Spleen (tissue), 11 donors: ENCODE data around the gene HMCN1. TPM values are rescaled to one million over a fixed set of nuclear protein-coding genes. Genes with fewer than 3 reads are reported as not detected.
"Not testable (repeated sequence)": the region's sequence is repeated elsewhere in the genome, so short reads cannot be mapped to it uniquely, and the experiment has no call there.

ENCODE experiments used
- DNase-seq: peaks from one replicate; pipeline ENCODE4 v3.0.0-alpha.2; 2020
- H3K27ac ChIP-seq, 8 donors: fragments of 200-600 bp; sonication (generic) in 7 of 8; 1 replicate in 4 of 8; 2 replicates in 4 of 8; pipeline versions ENCODE4 v1.5.0 to v1.8.0; 2016 to 2021; ENCODE audit warnings: inconsistent platforms in 4 of 8, mild to moderate bottlenecking in 4 of 8, moderate library complexity in 1 of 8
- H3K27me3 ChIP-seq, 7 donors: fragments of 200-600 bp; sonication (generic) in 6 of 7; replicated peaks in 1 of 7; 1 replicate in 4 of 7; 2 replicates in 3 of 7; pipeline versions ENCODE4 v1.5.0 to v1.8.0; 2016 to 2021; ENCODE audit warnings: inconsistent platforms in 3 of 7, mild to moderate bottlenecking in 1 of 7
- H3K36me3 ChIP-seq, 6 donors: fragments of 200-600 bp; sonication (generic) in 5 of 6; 1 replicate in 4 of 6; 2 replicates in 2 of 6; pipeline versions ENCODE4 v1.5.0 to v1.8.0; 2016 to 2021; ENCODE audit warnings: inconsistent platforms in 2 of 6
- H3K4me1 ChIP-seq, 6 donors: fragments of 200-600 bp; sonication (generic) in 5 of 6; 1 replicate in 3 of 6; 2 replicates in 3 of 6; pipeline versions ENCODE4 v1.5.0 to v1.8.0; 2016 to 2021; ENCODE audit warnings: inconsistent platforms in 3 of 6
- H3K4me3 ChIP-seq, 8 donors: fragments of 200-600 bp; sonication (generic) in 7 of 8; 1 replicate in 4 of 8; 2 replicates in 4 of 8; pipeline versions ENCODE4 v1.5.0 to v1.8.0; 2016 to 2021; ENCODE audit warnings: inconsistent platforms in 4 of 8, mild to moderate bottlenecking in 4 of 8, moderate library complexity in 2 of 8
- H3K9me3 ChIP-seq, 8 donors: fragments of 200-600 bp; sonication (generic) in 7 of 8; 1 replicate in 4 of 8; 2 replicates in 4 of 8; pipeline versions ENCODE4 v1.5.0 to v1.8.0; 2016 to 2021; ENCODE audit warnings: inconsistent platforms in 4 of 8
- POLR2A ChIP-seq, 3 donors: fragments of 450-650 bp; IDR thresholded peaks; one replicate each; pipeline ENCODE4 v1.5.1; 2017; ENCODE audit warnings: antibody characterized with exemption in 3 of 3, mild to moderate bottlenecking in 1 of 3
- POLR2AphosphoS5 ChIP-seq, 3 donors: sonication (generic); formaldehyde crosslinking; IDR thresholded peaks; one replicate each; pipeline ENCODE4 v1.5.1; 2017; ENCODE audit warnings: antibody characterized with exemption in 3 of 3
- WGBS, 5 donors: extraction: QIAGEN DNeasy Blood & Tissue Kit in 3 of 5; methylation state at CpG; one replicate each; pipeline versions ENCODE4 v1.1.5 to v1.1.7; 2013 to 2018; 5-methylcytosine and 5-hydroxymethylcytosine counted together
- intact Hi-C: fragments of 100-400 bp; cut with DNase I; formaldehyde crosslinking; loops from one replicate; pipeline ENCODE4 v1.15.0; 2023; ENCODE audit warnings: low total_unique reads
- polyA plus RNA-seq, 3 donors: library from polyadenylated mRNA; stranded (reverse); fragments of 200-250 nt; gene quantifications; one replicate each; pipeline ENCODE4 v1.2.1, GENCODE V29; 2013
- total RNA-seq, 7 donors: library from RNA; depleted of rRNA in 3 of 7; stranded (reverse); fragments of >200 nt in 3 of 7; fragmentation: NEBNext Ultra II Directional in 4 of 7; extraction: Animal tissue kit (Norgen Biotek cat#: 25700) in 4 of 7; gene quantifications; one replicate each; pipeline versions ENCODE4 v1.1.0 to v1.2.1, GENCODE V29; 2016 to 2021
- TF ChIP-seq, protein P1 (sequence below), 11 experiments: fragments of 200-600 bp in 7 of 11; fragments of 450-650 bp in 4 of 11; sonication (generic) in 4 of 11; IDR thresholded peaks in 8 of 11; conservative IDR thresholded peaks in 3 of 11; 1 replicate in 7 of 11; 2 replicates in 4 of 11; pipeline versions ENCODE4 v1.4.0 to v1.8.0; 2016 to 2021; ENCODE audit warnings: antibody characterized with exemption in 11 of 11, inconsistent platforms in 4 of 11, mild to moderate bottlenecking in 1 of 11
- donor health status: healthy with polysubstance abuse.
- donor health status: DM: no; HTN: no; CAD: no; lungs with moderate emphysema.
- donor health status: DM: no; HTN: no; CAD: no.
- donor health status: Bipolar disorder and iron deficiency.
- donor health status: healthy.
- donor health status: DM: no; HTN: no; CAD: no.
- donor health status: DM: yes; HTN: yes; CAD: no.

The HMCN1 gene
- total and polyA plus RNA-seq, 10 donors: 1.2 to 28.8 (median 19.9) TPM

DNA sequence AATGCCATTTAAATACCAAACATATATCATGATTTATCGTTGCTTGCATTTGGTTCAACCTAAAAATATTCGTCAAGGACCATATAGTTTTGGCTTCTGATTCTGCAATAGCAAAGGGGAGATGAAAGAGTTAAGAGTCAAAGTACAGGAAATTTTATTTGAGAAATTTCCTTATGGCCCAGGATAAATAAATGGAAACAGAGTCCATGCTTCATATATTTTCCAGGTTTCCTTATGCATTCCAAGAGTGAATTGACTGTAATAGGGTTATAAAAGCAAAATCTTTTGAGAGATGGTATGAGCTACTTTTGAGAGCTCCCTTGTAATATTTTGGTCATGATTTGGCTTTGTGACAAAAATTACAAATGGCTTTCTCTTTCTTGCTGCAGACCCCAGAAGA is 140.1 kb downstream of the HMCN1 start:
- no peak for DNase-seq
- H3K4me3 ChIP-seq: no peak overlapping the region
- no peaks in the 10 kb centered on the region for H3K27me3 ChIP-seq
- TF ChIP-seq, protein P1, sequence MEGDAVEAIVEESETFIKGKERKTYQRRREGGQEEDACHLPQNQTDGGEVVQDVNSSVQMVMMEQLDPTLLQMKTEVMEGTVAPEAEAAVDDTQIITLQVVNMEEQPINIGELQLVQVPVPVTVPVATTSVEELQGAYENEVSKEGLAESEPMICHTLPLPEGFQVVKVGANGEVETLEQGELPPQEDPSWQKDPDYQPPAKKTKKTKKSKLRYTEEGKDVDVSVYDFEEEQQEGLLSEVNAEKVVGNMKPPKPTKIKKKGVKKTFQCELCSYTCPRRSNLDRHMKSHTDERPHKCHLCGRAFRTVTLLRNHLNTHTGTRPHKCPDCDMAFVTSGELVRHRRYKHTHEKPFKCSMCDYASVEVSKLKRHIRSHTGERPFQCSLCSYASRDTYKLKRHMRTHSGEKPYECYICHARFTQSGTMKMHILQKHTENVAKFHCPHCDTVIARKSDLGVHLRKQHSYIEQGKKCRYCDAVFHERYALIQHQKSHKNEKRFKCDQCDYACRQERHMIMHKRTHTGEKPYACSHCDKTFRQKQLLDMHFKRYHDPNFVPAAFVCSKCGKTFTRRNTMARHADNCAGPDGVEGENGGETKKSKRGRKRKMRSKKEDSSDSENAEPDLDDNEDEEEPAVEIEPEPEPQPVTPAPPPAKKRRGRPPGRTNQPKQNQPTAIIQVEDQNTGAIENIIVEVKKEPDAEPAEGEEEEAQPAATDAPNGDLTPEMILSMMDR (IDR thresholded peaks at IDR 0.05 in 8 of 11, conservative IDR thresholded peaks at IDR 0.05 in 3 of 11): no peak
- no peak for TF ChIP-seq POLR2AphosphoS5 (IDR thresholded peaks at IDR 0.05)
- TF ChIP-seq POLR2A (IDR thresholded peaks at IDR 0.05): no peak
- no peak overlapping the region for H3K27ac ChIP-seq
- H3K9me3 ChIP-seq: no peaks in the 10 kb centered on the region
- no peaks in the 10 kb centered on the region for H3K4me1 ChIP-seq
- H3K36me3 ChIP-seq: no peaks in the 10 kb centered on the region
- 72 to 99% (median 93%) methylated on average over 2 of the region's 2 CpGs for WGBS, 5 donors
- intact Hi-C loops: no loop called here

GRCh38 chr1:185880330-185880729 is 146.1 kb downstream of the HMCN1 start:
- Histone ChIP-seq H3K36me3 (no peaks in the 10 kb centered on the region), H3K4me1 (no peaks in the 10 kb centered on the region), H3K27me3 (no peaks in the 10 kb centered on the region), H3K27ac (no peak overlapping the region), H3K9me3 (peaks cover 0 to 8% (median 0%) of the 10 kb centered on the region in 8 donors), H3K4me3 (no peak overlapping the region)
- TF ChIP-seq POLR2A (IDR thresholded peaks at IDR 0.05) (no peak), POLR2AphosphoS5 (IDR thresholded peaks at IDR 0.05) (no peak)
- TF ChIP-seq, protein P1 (IDR thresholded peaks at IDR 0.05 in 8 of 11, conservative IDR thresholded peaks at IDR 0.05 in 3 of 11): no peak
- DNase-seq: no peak
- intact Hi-C loops: no loop called here

DNA sequence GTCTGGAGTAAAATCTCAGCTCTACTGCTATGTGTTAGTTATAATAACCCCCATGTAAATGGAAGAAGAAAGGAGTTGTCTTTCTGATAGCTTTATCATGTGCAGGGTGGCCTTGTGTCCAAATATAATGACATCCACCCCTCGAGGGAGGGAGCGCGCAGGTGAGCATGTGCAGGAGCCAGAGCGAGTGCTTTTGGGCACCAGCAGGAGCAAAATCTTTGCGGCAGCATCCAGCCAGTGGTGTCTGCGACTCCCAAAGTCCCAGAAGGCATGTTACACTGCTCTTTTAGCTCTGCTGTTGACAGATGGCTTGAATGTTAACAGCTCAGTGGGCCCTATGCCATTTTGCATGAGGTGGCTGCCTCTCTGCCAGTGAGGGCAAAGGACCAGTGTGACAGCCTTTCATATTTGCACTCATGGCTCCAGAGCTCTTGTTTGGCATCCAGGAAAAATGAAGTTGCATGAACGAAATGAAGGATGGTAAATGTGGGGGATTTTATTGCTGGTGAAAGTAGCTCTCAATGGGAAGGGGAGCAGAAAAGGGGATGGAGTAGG is 146.7 kb downstream of the HMCN1 start:
- H3K4me1 ChIP-seq: no peaks in the 10 kb centered on the region
- no peaks in the 10 kb centered on the region for H3K27me3 ChIP-seq
- 78 to 92% (median 90%) methylated on average over 7 of the region's 7 CpGs for WGBS, 5 donors
- intact Hi-C loops: no loop called here
- DNase-seq: peak; percentile 51
- no peak for TF ChIP-seq POLR2AphosphoS5 (IDR thresholded peaks at IDR 0.05)
- no peak overlapping the region for H3K27ac ChIP-seq
- no peaks in the 10 kb centered on the region for H3K36me3 ChIP-seq
- H3K4me3 ChIP-seq: no peak overlapping the region
- H3K9me3 ChIP-seq: peaks cover 0 to 8% (median 0%) of the 10 kb centered on the region in 8 donors

GRCh38 chr1:185886046-185886445 is 151.9 kb downstream of the HMCN1 start:
- intact Hi-C loops: no loop called here
- Histone ChIP-seq H3K36me3 (no peaks in the 10 kb centered on the region), H3K27ac (no peak overlapping the region), H3K4me3 (no peak overlapping the region), H3K9me3 (peaks cover 0 to 4% (median 0%) of the 10 kb centered on the region in 8 donors), H3K4me1 (no peaks in the 10 kb centered on the region), H3K27me3 (no peaks in the 10 kb centered on the region)
- TF ChIP-seq POLR2A (IDR thresholded peaks at IDR 0.05) (no peak), POLR2AphosphoS5 (IDR thresholded peaks at IDR 0.05) (no peak)
- TF ChIP-seq, protein P1 (IDR thresholded peaks at IDR 0.05 in 8 of 11, conservative IDR thresholded peaks at IDR 0.05 in 3 of 11): no peak
- WGBS, 5 donors: 76 to 93% (median 82%) methylated on average over 1 of the region's 1 CpG
- DNase-seq: no peak

DNA sequence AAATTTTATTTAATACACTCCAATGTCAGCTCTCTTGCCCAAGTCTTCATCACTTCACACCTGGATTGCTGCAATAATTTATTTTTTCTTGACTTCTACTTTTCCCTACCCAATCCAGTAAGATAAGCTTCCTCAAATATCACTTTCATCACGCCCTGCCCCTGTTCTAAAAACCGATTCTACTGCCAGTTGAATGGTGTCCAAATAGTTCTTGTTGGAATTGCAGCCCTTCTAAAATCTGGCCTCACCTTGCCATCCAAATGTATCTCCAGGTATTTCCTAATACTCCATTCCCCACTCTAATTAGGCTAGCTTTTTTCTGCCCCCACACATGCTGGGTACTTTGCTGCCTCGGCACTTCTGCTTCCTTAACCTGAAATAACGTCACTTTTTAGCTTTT is 152.5 kb downstream of the HMCN1 start:
- Histone ChIP-seq H3K27me3 (no peaks in the 10 kb centered on the region), H3K4me3 (no peak overlapping the region), H3K27ac (no peak overlapping the region), H3K9me3 (no peaks in the 10 kb centered on the region), H3K4me1 (no peaks in the 10 kb centered on the region), H3K36me3 (no peaks in the 10 kb centered on the region)
- DNase-seq: no peak
- TF ChIP-seq POLR2AphosphoS5 (IDR thresholded peaks at IDR 0.05) (no peak), POLR2A (IDR thresholded peaks at IDR 0.05) (no peak)
- TF ChIP-seq, protein P1 (IDR thresholded peaks at IDR 0.05 in 8 of 11, conservative IDR thresholded peaks at IDR 0.05 in 3 of 11): no peak
- intact Hi-C loops: no loop called here
- 76 to 91% (median 82%) methylated on average over 4 of the region's 4 CpGs for WGBS, 5 donors

GRCh38 chr1:185892831-185893403 is 158.7 kb downstream of the HMCN1 start:
- H3K4me1 ChIP-seq, H3K27ac ChIP-seq, H3K4me3 ChIP-seq, H3K36me3 ChIP-seq, H3K27me3 ChIP-seq, DNase-seq, H3K9me3 ChIP-seq, intact Hi-C loops: not testable (repeated sequence)
- WGBS, 5 donors: 92 to 96% (median 93%) methylated on average over 26 of the region's 26 CpGs
